GM21447 (cell line): ENCODE data around the gene CPSF3.
"Not testable (repeated sequence)": the region's sequence is repeated elsewhere in the genome, so short reads cannot be mapped to it uniquely, and the experiment has no call there.

Experiments used
- ATAC-seq: cut with Tn5 transposase; IDR thresholded peaks from one replicate; pipeline ENCODE4 v1.9.1; 2021; ENCODE audit not compliant: unreplicated experiment

Gene CPSF3

GRCh38 chr2:9392898-9393765 is 30.3 kb upstream of the CPSF3 start:
- no peak for ATAC-seq

DNA sequence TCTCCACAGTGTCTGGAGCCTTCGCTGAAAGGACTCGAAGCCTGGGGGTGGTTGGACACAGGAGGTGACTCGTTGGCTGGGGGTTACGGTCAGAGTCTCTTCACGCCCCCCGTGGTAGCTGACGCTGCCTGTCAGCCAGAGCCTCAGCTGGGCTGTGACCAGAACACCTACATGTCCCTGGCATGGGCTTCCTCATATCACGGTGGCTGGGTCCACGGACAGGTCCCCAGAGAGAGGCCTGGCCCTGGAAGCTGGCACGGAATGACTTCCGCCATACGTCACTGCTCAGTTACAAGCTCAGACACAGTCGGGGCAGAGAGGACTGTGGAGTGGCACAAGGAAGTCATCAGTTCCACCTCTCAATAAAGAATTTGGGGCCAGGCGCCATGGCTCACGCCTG is 28.6 kb upstream of the CPSF3 start:
- ATAC-seq = no peak

DNA sequence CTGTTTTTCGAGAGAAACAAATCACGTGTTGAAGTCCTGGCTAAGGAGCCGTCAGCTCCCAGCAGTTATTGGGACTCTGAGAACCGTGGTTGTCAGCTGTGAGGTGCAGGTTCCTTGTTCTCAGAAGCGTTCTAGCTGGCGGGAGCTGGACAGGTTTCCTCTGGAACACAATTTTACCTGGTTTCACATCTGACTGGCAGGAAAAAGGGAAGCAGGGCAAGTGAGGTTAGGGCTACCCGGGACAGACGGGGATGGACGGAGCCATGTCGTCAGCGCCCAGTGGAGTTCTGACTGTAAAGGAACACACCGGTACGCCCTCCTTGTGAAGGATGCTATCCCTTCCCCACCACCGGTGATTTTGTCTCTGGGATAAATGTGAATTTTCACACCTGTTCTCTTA is 26.3 kb upstream of the CPSF3 start:
- ATAC-seq = no peak

DNA sequence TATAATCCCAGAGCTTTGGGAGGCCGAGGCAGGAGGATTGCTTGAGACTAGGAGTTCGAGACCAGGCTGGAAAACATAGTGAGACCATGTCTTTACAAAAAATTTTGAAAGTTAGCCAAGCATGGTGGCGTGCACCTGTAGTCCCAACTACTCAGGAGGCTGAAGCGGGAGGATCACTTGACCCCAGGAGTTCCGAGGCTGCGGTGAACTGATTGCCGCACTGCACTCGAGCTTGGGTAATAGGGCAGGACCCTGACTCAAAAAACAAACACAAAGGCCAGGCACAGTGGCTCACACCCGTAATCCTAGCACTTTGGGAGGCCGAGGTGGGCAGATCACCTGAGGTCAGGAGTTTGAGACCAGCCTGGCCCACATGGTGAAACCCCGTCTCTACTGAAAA is 25.2 kb upstream of the CPSF3 start:
- not testable (repeated sequence) for ATAC-seq

GRCh38 chr2:9398881-9399780 is 24.3 kb upstream of the CPSF3 start:
- no peak for ATAC-seq

- no peak for ATAC-seq
Measured at GRCh38 chr2:9400268-9401058, 23.0 kb upstream of the CPSF3 start.

GRCh38 chr2:9401059-9401547 is 22.4 kb upstream of the CPSF3 start:
- ATAC-seq = no peak

DNA sequence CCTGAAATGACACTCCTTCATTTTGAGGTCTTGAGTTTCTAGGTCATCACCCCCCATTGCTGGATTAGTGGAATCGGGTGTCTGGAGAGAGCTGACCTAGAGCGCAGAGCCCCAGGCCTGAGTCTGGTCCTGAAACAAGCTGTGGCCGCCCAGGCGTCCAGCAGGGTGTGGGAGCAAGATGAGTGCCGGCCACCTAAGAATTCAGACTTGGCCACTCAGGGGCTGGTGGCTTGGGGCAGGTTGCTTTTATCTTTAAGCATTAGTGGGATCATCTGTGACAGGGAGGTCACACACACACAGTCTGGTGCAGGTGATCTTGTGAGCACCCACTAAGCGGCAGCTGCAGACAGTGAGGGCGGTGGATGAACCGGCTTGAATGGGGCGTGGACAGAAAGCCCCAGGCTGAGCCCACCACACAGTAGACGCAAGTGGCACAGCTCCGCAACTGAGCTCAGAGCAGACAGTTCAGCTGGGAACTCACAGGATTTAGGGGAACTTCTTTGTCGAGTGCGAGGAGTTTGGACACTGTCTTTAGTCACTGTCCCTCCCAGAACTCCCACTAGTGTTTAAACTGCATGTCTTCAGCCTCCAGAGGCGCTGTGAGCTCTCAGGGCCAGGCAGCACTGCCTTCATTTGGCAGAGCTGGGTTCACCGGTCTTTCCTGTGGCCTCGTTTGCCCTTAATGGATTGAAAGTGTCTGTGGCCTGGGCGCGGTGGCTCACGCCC is 21.6 kb upstream of the CPSF3 start:
- no peak for ATAC-seq

DNA sequence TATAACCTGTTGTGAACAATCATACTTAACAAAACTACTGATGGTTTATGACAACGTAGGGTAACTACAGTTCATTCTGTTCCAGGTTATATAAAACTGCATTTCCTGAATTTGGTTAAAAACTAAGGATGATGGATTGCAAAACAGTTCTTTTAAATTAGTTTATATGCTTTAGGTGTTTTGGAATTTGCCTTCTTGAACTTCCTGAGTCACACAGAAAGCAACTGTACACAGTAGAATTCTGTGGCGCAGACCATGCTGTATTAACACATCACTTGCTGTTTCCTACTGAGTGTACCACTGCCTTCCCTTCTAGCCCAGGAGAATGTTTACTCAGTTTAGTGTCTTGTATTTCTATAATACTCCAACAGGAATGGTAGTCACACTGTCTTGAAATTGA is 19.5 kb upstream of the CPSF3 start:
- no peak for ATAC-seq

DNA sequence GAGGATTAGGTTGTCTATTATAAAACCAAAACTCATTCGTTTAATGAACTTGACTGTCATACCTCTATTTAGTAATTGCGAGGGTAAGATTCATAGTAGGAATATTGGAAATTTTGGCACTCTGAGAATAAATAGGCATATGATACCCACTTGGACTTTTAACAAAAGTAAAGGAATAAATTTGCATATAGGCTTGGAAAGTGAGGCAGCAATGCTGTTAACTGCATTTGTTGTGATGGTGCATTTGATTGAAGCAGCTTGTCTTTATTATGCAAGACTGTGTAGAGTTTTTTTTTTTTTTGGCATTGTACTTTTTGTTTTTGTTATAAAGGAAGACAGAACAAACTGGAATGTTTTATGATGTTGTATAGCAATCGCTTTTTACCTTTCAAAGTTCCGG is 19.0 kb upstream of the CPSF3 start:
- no peak for ATAC-seq

GRCh38 chr2:9405636-9406035 is 17.8 kb upstream of the CPSF3 start:
- ATAC-seq = no peak

DNA sequence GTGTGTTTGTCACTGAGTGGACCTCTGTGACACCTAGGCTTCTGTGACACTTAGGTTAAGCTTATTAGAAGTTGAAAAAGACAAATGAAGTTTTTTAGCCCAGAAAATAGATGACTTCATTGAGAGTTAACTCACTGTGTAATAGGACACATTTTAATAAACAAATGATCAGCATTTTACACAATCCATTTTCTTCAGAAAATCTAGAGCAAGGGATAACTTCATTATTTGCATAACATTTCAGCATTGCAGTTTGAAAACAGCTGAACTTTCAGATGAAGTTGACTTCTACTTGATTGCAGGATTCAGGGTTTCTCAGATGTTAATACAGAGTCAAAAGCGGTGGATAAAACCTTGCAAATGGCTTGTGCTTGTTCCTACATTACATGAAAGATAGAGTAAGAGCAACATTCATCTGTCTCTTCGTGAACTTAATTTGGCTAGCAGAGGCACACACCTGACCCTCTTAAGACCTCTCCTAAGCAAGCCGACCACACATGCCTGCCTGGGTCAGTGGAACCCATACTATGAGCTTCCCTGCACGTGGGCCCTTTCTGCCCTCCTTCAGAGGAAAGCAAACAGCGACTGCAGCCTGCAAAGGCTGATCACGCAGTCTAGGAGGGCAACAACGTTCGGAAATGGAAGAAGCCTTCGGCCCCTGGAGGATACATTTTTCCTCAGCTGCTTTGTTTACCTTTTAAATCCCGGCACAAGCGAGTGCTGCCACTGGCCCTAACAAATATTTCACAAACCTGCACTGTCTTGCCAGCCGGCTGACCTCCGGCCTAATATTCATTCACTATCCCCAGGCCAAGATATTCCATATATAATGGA is 16.7 kb upstream of the CPSF3 start:
- ATAC-seq = no peak

DNA sequence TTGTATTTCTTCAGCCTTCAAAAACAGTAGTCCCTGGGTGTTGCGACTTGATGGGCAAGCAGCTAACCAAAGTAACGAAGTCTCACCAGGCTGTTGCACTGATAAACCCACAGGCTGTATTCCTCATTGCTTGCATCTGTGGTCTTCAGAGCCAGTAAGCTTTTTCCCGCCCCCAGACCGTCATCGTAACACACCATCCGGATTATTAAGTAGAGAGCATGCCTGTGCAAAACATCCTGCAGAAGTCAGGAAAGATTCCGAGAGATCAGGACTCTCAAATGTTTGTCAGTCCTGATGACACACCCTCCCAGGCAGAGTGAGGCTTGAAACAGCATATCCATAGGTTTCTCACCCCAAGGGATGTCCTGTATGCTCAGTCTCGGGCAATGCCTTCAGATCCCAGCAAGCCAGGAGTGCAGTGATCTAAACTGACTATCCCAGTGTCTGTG is 16.1 kb upstream of the CPSF3 start:
- no peak for ATAC-seq

GRCh38 chr2:9408641-9409151 is 14.8 kb upstream of the CPSF3 start:
- ATAC-seq = no peak

- no peak for ATAC-seq
Measured at GRCh38 chr2:9410108-9410507, 13.3 kb upstream of the CPSF3 start.

- ATAC-seq = no peak
Measured at GRCh38 chr2:9412781-9413180, 10.7 kb upstream of the CPSF3 start.

DNA sequence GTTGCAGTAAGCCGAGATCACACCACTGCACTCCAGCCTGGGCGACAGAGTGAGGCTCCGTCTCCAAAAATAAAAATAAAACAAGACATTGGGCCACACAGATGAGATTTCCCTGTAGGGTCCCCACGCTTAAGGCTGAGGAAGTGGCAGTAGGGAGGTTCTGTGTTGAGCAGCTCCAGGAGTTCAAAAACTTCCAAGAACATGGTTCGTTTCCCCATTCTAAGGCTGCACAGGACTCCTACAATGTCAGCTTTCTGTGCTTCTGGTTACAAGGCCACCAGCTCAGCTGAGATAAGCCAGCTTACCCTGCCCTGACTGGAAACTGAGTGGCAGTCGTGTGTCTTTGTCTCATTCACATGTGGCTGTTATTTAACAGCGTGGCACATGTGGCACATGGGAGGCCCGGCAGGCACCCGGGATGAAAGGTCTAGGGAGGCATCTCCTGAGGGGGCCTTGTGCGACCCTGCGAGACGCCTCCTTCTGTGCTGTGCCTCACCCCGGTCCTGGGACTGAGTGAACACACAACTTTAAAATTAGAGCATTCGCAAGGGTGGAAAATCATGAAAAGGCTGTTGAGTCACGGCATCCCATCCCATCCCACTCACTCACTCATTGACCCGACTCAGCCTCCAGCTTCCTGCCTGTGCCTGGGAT is 7.8 kb upstream of the CPSF3 start:
- no peak for ATAC-seq

GRCh38 chr2:9416267-9416961 is 7.0 kb upstream of the CPSF3 start:
- no peak for ATAC-seq
